ENCODE results near the gene RTN4RL1.

DNA sequence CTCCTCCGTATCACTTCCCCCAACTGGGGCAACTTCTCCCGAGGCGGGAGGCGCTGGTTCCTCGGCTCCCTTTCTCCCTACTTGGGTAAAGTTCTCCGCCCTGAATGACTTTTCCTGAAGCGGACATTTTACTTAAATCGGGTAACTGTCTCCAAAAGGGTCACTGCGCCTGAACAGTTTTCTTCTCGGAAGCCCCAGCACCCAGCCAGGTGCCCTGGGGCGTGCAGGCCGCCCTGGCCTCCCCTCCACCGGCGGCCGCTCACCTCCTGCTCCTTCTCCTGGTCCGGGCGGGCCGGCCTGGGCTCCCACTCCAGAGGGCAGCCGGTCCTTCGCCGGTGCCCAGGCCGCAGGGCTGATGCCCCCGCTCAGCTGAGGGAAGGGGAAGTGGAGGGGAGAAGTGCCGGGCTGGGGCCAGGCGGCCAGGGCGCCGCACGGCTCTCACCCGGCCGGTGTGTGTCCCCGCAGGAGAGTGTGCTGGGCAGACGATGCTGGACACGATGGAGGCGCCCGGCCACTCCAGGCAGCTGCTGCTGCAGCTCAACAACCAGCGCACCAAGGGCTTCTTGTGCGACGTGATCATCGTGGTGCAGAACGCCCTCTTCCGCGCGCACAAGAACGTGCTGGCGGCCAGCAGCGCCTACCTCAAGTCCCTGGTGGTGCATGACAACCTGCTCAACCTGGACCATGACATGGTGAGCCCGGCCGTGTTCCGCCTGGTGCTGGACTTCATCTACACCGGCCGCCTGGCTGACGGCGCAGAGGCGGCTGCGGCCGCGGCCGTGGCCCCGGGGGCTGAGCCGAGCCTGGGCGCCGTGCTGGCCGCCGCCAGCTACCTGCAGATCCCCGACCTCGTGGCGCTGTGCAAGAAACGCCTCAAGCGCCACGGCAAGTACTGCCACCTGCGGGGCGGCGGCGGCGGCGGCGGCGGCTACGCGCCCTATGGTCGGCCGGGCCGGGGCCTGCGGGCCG, 31.4 kb upstream of the RTN4RL1 start:
- TF ChIP-seq, protein P1, sequence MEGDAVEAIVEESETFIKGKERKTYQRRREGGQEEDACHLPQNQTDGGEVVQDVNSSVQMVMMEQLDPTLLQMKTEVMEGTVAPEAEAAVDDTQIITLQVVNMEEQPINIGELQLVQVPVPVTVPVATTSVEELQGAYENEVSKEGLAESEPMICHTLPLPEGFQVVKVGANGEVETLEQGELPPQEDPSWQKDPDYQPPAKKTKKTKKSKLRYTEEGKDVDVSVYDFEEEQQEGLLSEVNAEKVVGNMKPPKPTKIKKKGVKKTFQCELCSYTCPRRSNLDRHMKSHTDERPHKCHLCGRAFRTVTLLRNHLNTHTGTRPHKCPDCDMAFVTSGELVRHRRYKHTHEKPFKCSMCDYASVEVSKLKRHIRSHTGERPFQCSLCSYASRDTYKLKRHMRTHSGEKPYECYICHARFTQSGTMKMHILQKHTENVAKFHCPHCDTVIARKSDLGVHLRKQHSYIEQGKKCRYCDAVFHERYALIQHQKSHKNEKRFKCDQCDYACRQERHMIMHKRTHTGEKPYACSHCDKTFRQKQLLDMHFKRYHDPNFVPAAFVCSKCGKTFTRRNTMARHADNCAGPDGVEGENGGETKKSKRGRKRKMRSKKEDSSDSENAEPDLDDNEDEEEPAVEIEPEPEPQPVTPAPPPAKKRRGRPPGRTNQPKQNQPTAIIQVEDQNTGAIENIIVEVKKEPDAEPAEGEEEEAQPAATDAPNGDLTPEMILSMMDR (IDR thresholded peaks at IDR 0.05) = no peak
- TF ChIP-seq EP300 (IDR thresholded peaks at IDR 0.05) = no peak

All from esophagus muscularis mucosa (tissue), 3 donors.